Renal pelvis (tissue), 4 donors: Measurements from ENCODE around the gene TRPM1. TPM values are rescaled to one million over a fixed set of nuclear protein-coding genes. Genes with fewer than 3 reads are reported as not detected.

ENCODE experiments used
- DNase-seq: peaks from one replicate; pipeline ENCODE4 v3.0.0-alpha.2; 2013
- polyA plus RNA-seq, 3 donors: library from polyadenylated mRNA; unstranded; fragments of 120-200 nt; gene quantifications; one replicate each; pipeline ENCODE4 v1.2.1, GENCODE V29; 2013; ENCODE audit not compliant: insufficient read length in 3 of 3

The TRPM1 gene
- polyA plus RNA-seq, 3 donors = 0.09 to 0.21 (median 0.21) TPM

- DNase-seq = no peak
These were observed 17.3 kb downstream of the TRPM1 start for GRCh38 chr15:31084176-31084575.

DNA sequence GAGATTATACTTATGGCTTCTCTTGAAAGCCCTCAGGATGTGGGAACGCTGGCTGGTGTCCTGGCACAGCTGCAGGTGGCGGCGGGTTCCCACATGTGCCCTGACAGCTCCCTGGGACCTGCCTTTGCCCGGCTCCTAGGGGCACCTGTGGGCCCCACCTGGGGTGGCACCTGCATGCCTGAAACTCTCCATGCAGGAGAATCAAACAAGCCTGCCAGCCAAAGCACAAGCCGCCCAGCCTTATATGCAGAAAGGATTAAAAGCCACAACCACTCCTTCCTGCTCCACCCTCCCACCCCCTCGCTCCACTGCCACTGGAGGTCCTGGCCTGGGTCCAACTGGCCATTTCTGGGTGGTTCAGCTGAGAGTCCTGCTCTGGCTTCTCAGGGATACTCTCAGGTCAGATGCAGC is 18.1 kb downstream of the TRPM1 start:
- no peak for DNase-seq

GRCh38 chr15:31082771-31083369 is 18.7 kb downstream of the TRPM1 start:
- no peak for DNase-seq

GRCh38 chr15:31081588-31082250 is 19.8 kb downstream of the TRPM1 start:
- no peak for DNase-seq

DNA sequence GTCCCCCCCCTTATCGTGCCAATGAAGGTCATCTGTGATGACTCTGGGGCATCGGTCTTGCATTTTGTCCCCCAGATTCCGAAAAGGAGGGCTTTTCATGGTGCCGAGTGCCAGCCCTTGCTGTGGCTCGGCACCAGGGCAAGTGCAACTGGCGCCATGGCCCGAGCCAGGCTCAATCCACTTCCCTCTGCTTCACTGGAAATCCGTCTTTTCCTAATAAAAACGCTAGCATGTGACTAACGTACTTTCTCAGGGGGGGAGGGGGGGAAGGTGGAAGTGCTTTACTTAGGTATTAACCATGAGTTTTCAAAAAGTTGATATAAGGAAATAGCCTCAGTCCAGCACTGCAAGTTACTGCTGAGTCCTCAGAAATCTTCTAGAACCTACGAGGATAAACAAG is 20.5 kb downstream of the TRPM1 start:
- DNase-seq = no peak

GRCh38 chr15:31080591-31081014 is 20.9 kb downstream of the TRPM1 start:
- no peak for DNase-seq

- DNase-seq = no peak
These were observed 22.0 kb downstream of the TRPM1 start for GRCh38 chr15:31079519-31079918.

DNA sequence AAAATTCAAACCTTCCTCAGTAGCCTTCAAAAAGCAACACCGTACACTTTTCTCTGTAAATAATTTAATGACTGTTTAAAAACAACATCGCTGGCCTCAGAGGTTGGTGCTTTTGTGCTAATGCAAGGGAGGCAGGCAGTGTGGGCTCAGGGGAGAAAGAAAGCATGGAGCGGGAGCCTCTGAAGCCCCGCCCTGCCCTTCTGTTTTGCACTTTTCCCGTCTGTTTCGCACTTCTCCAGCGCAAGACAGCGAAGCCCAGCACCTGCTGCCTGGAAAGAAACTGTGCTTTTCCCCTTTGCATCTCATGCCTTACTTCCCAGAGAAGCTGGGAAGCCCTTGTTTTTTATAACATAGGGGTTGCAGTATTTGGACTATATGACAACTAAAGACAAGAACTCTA is 23.1 kb downstream of the TRPM1 start:
- no peak for DNase-seq

- no peak for DNase-seq
These were observed 23.6 kb downstream of the TRPM1 start for GRCh38 chr15:31077941-31078340.

DNA sequence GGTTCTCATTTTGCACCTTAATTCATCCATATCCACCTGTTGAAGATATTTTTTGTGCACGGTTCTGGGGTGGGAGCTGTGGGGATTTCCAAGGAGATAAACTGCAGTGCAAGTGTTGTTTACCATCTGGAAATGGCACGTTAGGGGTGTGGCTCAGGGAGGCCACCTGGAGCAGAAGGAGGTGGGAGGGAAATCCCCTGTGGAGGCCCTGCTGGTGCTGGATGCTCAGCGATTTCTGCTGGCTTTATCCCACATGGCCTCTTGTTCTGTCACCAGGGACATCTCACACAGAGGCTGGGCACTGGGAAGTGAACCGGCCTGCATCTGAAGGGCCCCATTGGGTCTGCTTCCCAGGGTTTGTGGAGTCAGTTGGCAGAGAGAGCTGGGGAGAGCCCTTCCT is 24.3 kb downstream of the TRPM1 start:
- no peak for DNase-seq

- DNase-seq = no peak
These were observed 27.2 kb downstream of the TRPM1 start for GRCh38 chr15:31074321-31074720.

GRCh38 chr15:31070867-31071266 is 30.7 kb downstream of the TRPM1 start:
- DNase-seq = no peak

GRCh38 chr15:31069360-31070000 is 32.0 kb downstream of the TRPM1 start:
- DNase-seq = no peak

DNA sequence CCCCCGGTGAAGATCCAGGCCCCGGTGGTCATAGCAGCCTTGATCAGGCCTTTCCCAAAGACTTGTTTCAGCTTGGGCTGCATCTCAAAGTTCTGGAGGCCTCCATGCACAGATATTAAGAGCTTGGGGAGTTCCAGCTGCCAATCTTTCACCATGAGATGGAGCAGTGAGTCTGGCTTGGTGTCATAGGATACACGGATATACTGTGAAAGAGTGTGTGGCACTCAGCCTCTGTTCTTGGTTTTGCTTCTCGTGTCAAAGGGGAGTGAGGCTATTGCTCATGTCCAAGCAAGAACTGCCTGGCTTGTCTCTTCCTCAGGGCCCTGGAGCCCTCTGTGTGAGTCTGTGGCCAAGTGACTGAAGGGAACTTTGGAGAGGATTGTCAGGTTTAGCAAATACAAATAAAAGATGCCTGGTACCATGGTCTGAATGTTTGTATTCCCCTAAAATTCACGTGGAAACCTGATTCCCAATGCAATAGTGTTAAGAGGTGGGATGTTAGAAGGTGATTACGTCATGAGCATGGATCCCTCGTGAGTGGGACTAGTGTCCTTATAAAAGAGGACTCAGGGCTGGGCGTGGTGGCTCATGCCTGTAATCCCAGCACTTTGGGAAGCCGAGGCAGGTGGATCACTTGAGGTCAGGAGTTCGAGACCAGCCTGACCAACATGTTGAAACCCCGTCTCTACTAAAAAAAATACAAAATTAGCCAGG is 33.5 kb downstream of the TRPM1 start:
- DNase-seq = no peak

DNA sequence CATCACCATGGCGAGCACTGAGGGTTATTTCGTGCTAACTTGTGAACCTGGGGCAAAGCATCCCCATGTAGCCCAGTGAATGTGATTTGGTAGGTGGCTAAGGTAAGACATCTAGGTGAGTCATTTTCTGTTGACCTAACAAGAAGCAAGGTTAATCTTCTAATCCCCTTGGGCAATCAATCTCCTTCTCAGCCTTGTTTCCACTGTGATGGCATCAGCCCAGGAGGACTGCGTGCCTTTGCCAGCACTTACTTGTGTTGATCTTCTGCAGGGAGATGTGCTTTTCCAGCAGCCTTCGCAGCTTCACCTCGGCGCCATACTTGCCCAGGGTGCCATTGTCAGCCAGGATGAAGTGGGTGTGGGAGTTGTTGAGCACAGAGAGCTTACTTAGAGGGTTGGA is 35.7 kb downstream of the TRPM1 start:
- no peak for DNase-seq

- no peak for DNase-seq
These were observed 38.6 kb downstream of the TRPM1 start for GRCh38 chr15:31062911-31063310.

DNA sequence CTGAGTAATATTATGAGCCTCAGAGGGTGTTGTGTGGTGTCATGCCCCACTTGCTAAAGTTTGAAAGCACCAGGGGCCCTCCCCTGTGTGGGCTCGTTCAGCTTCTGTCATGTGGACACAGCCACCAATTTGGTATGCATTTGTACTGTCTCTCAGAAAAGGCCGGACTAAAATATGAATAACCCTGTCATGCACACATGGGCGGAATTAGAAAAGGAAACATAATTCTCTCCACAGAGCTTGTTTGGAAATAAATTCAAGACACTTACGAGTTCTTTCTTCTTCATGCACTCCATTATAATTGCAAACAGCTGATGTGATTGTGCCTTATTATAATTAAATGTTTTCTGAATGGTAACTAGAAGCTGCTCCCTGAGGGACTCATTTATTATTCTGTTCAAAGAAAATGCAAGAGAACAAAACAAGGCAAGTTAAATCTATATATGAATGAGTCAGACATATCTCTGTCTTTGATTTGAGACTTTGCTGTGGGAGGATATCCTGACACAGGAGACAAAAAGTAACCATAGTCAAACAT is 39.1 kb downstream of the TRPM1 start:
- no peak for DNase-seq

DNA sequence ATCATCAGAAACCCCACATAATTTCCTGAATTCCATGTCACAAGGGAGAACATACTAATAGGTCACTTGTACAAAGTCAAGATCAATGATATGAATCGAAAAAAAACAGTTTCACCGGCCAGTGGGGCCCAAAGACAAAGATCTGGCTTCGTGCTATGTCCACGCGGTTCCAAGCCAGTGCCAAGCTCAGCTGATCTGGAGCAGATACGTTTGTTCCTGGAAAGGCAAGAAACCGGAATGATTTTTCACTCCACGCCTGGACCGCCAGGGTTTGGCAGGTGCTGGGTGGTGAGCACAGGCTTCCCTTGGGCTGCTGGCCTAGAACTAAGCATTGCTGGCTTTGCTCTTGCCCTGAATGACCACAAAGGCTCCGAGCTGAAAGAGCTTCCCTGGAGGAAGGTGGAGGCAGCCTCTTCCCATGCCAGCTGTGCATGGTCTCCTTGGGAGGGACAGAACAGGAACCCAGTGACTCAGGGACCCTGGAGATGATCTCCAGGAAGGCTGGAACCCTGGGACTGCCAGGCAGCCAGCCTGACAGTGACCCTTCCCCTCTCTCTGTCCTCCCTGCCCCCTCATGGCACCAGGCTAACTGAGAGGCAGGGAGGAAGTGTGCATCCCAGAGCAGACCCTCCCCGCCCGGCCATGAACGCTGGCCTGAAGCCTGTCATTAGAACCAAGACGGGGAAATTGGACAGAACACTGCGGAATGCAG is 40.9 kb downstream of the TRPM1 start:
- no peak for DNase-seq

DNA sequence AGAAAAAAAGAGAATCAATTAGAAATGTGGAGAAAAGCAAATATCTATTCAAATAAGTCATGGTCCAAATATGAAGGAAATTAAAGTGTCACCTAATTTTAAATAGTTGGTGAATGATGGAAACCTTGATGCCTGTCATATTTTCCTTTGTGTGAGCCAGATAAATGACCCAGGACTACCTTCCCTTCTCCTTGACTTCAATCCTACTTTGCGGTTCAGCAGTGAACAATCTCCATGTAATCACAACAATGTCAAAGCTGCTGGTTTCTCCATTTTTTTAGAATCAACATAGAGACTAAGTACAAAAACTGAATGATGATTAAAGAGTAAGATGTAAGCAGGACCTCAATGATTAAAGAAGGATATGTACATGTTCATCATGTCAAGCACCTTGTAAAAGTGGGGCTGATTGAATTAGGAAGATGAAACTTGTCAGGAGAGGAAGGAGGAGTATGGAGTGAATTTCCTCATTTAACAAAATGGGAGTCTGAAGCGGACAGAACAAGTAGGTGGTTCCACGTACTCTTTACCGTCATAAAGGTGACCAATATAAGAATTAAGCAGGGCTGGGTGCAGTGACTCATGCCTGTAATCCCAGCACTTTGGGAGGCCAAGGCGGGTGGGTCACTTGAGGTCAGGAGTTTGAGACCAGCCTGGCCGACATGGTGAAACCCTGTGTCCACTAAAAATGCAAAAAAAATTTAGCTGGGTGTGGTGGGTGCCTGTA is 43.1 kb downstream of the TRPM1 start:
- DNase-seq = no peak

- no peak for DNase-seq
These were observed 49.9 kb downstream of the TRPM1 start for GRCh38 chr15:31051496-31052080.

DNA sequence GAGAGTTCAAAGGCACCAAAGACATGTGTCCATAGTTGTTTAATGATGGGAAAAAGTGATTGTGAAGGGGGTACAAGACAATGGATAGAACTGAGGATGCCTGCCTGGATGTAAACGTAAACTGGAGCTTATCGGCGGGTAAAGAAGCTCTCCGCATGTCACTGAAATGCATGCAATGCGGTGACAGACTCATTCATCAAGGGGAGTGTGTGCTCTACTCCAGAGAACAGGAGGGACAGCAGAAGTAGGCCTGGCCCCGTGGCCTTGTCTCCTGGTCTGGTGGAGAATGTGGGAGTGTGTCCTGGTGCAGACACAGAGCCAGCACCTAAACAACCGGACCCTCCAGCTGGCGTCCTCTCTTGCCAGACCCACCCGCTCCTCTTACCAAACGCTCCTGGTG is 50.6 kb downstream of the TRPM1 start:
- DNase-seq = no peak
